SK-N-SH (cell line): ENCODE measurements around the gene CLTCL1. TPM values are rescaled to one million over a fixed set of nuclear protein-coding genes. Genes with fewer than 3 reads are reported as not detected.

ENCODE experiments used
- CTCF ChIA-PET: fragments of 300-600, 350-600 bp; formaldehyde crosslinking; extraction: SDS; loops from one replicate; lab custom pipeline; 2021; lab: Yijun Ruan, JAX
- POLR2A ChIA-PET: fragments of 350-600 bp; sonication (Branson Sonifier 250); formaldehyde crosslinking; extraction: SDS; loops from one replicate; lab custom pipeline; 2020; ENCODE audit warnings: antibody characterized with exemption, inconsistent platforms; lab: Yijun Ruan, JAX
- DNase-seq: peaks from one replicate; pipeline ENCODE4 v3.0.0; 2012
- H2AFZ ChIP-seq: fragments of 200-600 bp; sonication (generic); 2 replicates; pipeline ENCODE4 v1.8.1; 2016; ENCODE audit warnings: antibody characterized with exemption, mild to moderate bottlenecking, low read depth
- H3F3A ChIP-seq: fragments of 200-600 bp; sonication (generic); replicated peaks from 2 replicates; pipeline ENCODE3; 2016; ENCODE audit warnings: antibody characterized with exemption, mild to moderate bottlenecking; ENCODE audit not compliant: insufficient read depth
- H3K27ac ChIP-seq, 2 experiments: fragments of 200-500 bp in 1 of 2; fragments of 200-600 bp in 1 of 2; sonication (Bioruptor generic) in 1 of 2; sonication (generic), shearing (Covaris generic) in 1 of 2; 2 replicates each; pipeline versions ENCODE4 v1.5.1 to v1.6.1; 2014 to 2016; ENCODE audit warnings: low read depth in 2 of 2, inconsistent platforms in 1 of 2, low read length in 1 of 2, mild to moderate bottlenecking in 1 of 2, mixed read lengths in 1 of 2
- H3K27me3 ChIP-seq: fragments of 200-600 bp; sonication (generic), shearing (Covaris generic); 2 replicates; pipeline ENCODE4 v1.6.1; 2016; ENCODE audit warnings: mixed run types; ENCODE audit not compliant: insufficient read depth
- H3K36me3 ChIP-seq, 2 experiments: fragments of 200-500 bp in 1 of 2; fragments of 200-600 bp in 1 of 2; sonication (Bioruptor generic) in 1 of 2; sonication (generic) in 1 of 2; replicated peaks in 1 of 2; 2 replicates each; pipeline versions ENCODE3 to v1.5.1; 2014 to 2016; ENCODE audit warnings: low read length in 1 of 2, mild to moderate bottlenecking in 1 of 2; ENCODE audit not compliant: insufficient read depth in 2 of 2, control insufficient read depth in 1 of 2
- H3K4me1 ChIP-seq, 2 experiments: fragments of 200-500 bp in 1 of 2; fragments of 200-600 bp in 1 of 2; sonication (Bioruptor generic) in 1 of 2; sonication (generic), shearing (Covaris generic) in 1 of 2; 2 replicates each; pipeline versions ENCODE4 v1.5.1 to v1.6.1; 2014 to 2016; ENCODE audit warnings: low read depth in 1 of 2, low read length in 1 of 2, mixed run types in 1 of 2; ENCODE audit not compliant: insufficient read depth in 2 of 2, control insufficient read depth in 1 of 2
- H3K4me2 ChIP-seq: fragments of 200-600 bp; sonication (generic), shearing (Covaris generic); 2 replicates; pipeline ENCODE4 v1.6.1; 2017; ENCODE audit warnings: mixed run types
- H3K4me3 ChIP-seq, 2 experiments: fragments of 200-500 bp in 1 of 2; fragments of 200-600 bp in 1 of 2; sonication (Bioruptor generic) in 1 of 2; sonication (generic), shearing (Covaris generic) in 1 of 2; 2 replicates each; pipeline versions ENCODE4 v1.5.1 to v1.8.1; 2014 to 2016; ENCODE audit warnings: low read depth in 2 of 2, inconsistent platforms in 1 of 2, low read length in 1 of 2, mild to moderate bottlenecking in 1 of 2, mixed read lengths in 1 of 2, moderate library complexity in 1 of 2
- H3K79me2 ChIP-seq: fragments of 200-600 bp; sonication (generic); 2 replicates; pipeline ENCODE4 v1.8.1; 2017; ENCODE audit warnings: mild to moderate bottlenecking; ENCODE audit not compliant: insufficient read depth
- H3K9ac ChIP-seq: fragments of 200-600 bp; sonication (generic); 2 replicates; pipeline ENCODE4 v1.6.1; 2017; ENCODE audit warnings: mixed run types
- H3K9me2 ChIP-seq: fragments of 200-600 bp; sonication (generic); 2 replicates; pipeline ENCODE4 v1.6.1; 2017; ENCODE audit warnings: mixed run types
- H3K9me3 ChIP-seq: fragments of 200-600 bp; sonication (generic); 2 replicates; pipeline ENCODE4 v1.6.1; 2017; ENCODE audit warnings: mixed run types, mild to moderate bottlenecking, moderate library complexity
- H4K20me1 ChIP-seq: fragments of 200-600 bp; sonication (generic); 2 replicates; pipeline ENCODE4 v1.6.1; 2017; ENCODE audit warnings: mild to moderate bottlenecking, mixed run types; ENCODE audit not compliant: insufficient read depth
- CHD2 ChIP-seq: fragments of 150-350 bp; IDR thresholded peaks from 2 replicates; pipeline ENCODE4 v1.6.1; 2018; ENCODE audit warnings: low read length; ENCODE audit not compliant: partially characterized antibody
- EP300 ChIP-seq, 2 experiments: IDR thresholded peaks; 2 replicates each; pipeline versions ENCODE4 v1.4.0 to v1.6.1; 2012; ENCODE audit warnings: borderline replicate concordance in 1 of 2, low read depth in 1 of 2, low read length in 1 of 2
- GABPA ChIP-seq: IDR thresholded peaks from 2 replicates; pipeline ENCODE4 v1.4.0; 2012; ENCODE audit warnings: low read depth, mild to moderate bottlenecking
- GATA2 ChIP-seq: sonication (generic); formaldehyde crosslinking; IDR thresholded peaks from 2 replicates; pipeline ENCODE4 v1.5.0; 2020; ENCODE audit warnings: mild to moderate bottlenecking, missing genetic modification reagents
- JUND ChIP-seq: IDR thresholded peaks from 2 replicates; pipeline ENCODE4 v1.4.0; 2012
- MEF2A ChIP-seq: IDR thresholded peaks from 2 replicates; pipeline ENCODE4 v1.4.0; 2012; ENCODE audit warnings: low read depth, borderline replicate concordance
- NRF1 ChIP-seq: IDR thresholded peaks from 2 replicates; pipeline ENCODE4 v1.6.1; 2012; ENCODE audit warnings: low read depth, mild to moderate bottlenecking, low read length
- POLR2AphosphoS5 ChIP-seq: IDR thresholded peaks from 2 replicates; pipeline ENCODE4 v1.6.1; 2012; ENCODE audit warnings: low read depth, low read length
- RAD21 ChIP-seq: IDR thresholded peaks from 2 replicates; pipeline ENCODE4 v1.6.1; 2012; ENCODE audit warnings: mild to moderate bottlenecking, low read length
- REST ChIP-seq: IDR thresholded peaks from 2 replicates; pipeline ENCODE4 v1.6.1; 2012; ENCODE audit warnings: mild to moderate bottlenecking, low read depth, low read length, moderate library complexity
- RFX5 ChIP-seq: IDR thresholded peaks from 2 replicates; pipeline ENCODE4 v1.6.1; 2012; ENCODE audit warnings: mild to moderate bottlenecking, improper control_type of control experiment, low read length
- RXRA ChIP-seq: IDR thresholded peaks from 2 replicates; pipeline ENCODE4 v1.4.0; 2012; ENCODE audit warnings: low read depth, mild to moderate bottlenecking, borderline replicate concordance
- TAF1 ChIP-seq: IDR thresholded peaks from 2 replicates; pipeline ENCODE4 v1.6.1; 2012; ENCODE audit warnings: low read depth, mild to moderate bottlenecking, low read length, moderate library complexity, borderline replicate concordance
- TCF12 ChIP-seq: IDR thresholded peaks from 2 replicates; pipeline ENCODE4 v1.4.0; 2012
- TEAD4 ChIP-seq: IDR thresholded peaks from 2 replicates; pipeline ENCODE4 v1.4.0; 2012; ENCODE audit warnings: mild to moderate bottlenecking, borderline replicate concordance; ENCODE audit not compliant: insufficient read depth
- USF1 ChIP-seq: IDR thresholded peaks from 2 replicates; pipeline ENCODE4 v1.4.0; 2012; ENCODE audit warnings: low read depth, borderline replicate concordance
- WGBS: methylation state at CpG from one replicate; pipeline ENCODE4 v1.1.6; 2017; ENCODE audit warnings: low lambda C conversion rate; 5-methylcytosine and 5-hydroxymethylcytosine counted together
- polyA plus RNA-seq, 3 experiments: library from polyadenylated mRNA; depleted of rRNA; stranded (reverse); fragments of >200 nt; gene quantifications; 2 replicates each; pipeline ENCODE4 v1.2.3, GENCODE V29; 2012
- TF ChIP-seq, protein P1 (sequence below): fragments of 150-350 bp; IDR thresholded peaks from 2 replicates; pipeline ENCODE4 v1.6.1; 2016; ENCODE audit warnings: mild to moderate bottlenecking, low read depth, low read length
- TF ChIP-seq, protein P2 (sequence below): fragments of 150-350 bp; IDR thresholded peaks from 2 replicates; pipeline ENCODE4 v1.6.1; 2017; ENCODE audit warnings: antibody characterized with exemption, low read length, low read depth, borderline replicate concordance

The CLTCL1 gene
- polyA plus RNA-seq, 1 of the 3 experiments (the other 2 are of a cell fraction), result 6.7 TPM

DNA sequence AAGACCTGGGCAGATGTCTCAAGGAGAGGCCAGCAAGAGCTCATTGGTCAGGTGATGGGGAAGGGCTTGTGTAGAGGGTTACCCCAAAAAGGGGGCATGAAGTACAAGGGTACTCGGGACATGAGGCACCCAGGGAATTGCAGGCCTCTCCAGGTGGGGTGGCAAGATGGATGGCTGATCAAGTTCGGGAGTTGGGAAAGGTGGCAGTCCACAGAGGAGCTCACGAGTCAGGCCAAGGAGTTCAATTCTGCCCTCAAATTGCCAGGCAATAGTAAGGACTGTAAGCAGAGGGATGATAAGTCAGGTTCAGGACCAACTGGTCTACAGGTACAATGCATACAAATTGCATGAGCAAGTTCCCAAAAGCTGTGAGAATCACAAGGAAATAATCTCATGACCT lies 70.7 kb downstream of the CLTCL1 start:
- H3K9me3 ChIP-seq, result no peaks in the 10 kb centered on the region
- no peak for DNase-seq
- peaks cover 0 to 14% of the 10 kb centered on the region in 2 experiments; a peak in 2 of 4 replicates for H3K4me1 ChIP-seq
- no peaks in the 10 kb centered on the region for H3K27me3 ChIP-seq
- no peaks in the 10 kb centered on the region for H3F3A ChIP-seq
- no peaks in the 10 kb centered on the region for H3K9me2 ChIP-seq
- 91% methylated on average over 3 of the region's 3 CpGs for WGBS
- no peak overlapping the region for H3K9ac ChIP-seq
- ChIA-PET CTCF (interaction anchor here (0.6 to 1.4 kb wide), 3 partner anchors 11 to 36 kb away, joined by 3 to 4 read pairs (median 3); no protein-coding TSS in a partner anchor), POLR2A (no interaction called here)
- no peak overlapping the region for H3K4me2 ChIP-seq
- no peaks in the 10 kb centered on the region for H4K20me1 ChIP-seq
- no peak overlapping the region for H2AFZ ChIP-seq
- no peak overlapping the region for H3K4me3 ChIP-seq
- H3K27ac ChIP-seq, result no peak overlapping the region
- peaks cover 32 to 56% of the 10 kb centered on the region in 2 experiments for H3K36me3 ChIP-seq
- TF ChIP-seq TAF1 (no peak), RAD21 (no peak), EP300 (IDR thresholded peaks at IDR 0.05; ENCODE audit: borderline replicate concordance in 1 of 2, low read depth in 1 of 2, low read length in 1 of 2) (no peak)
- TF ChIP-seq, protein P1, sequence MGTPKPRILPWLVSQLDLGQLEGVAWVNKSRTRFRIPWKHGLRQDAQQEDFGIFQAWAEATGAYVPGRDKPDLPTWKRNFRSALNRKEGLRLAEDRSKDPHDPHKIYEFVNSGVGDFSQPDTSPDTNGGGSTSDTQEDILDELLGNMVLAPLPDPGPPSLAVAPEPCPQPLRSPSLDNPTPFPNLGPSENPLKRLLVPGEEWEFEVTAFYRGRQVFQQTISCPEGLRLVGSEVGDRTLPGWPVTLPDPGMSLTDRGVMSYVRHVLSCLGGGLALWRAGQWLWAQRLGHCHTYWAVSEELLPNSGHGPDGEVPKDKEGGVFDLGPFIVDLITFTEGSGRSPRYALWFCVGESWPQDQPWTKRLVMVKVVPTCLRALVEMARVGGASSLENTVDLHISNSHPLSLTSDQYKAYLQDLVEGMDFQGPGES, result no peak
- TF ChIP-seq, all 33 proteins: peak for 0
- no peaks in the 10 kb centered on the region for H3K79me2 ChIP-seq

GRCh38 chr22:19218541-19219233 lies 72.8 kb downstream of the CLTCL1 start:
- H3K4me2 ChIP-seq, result no peak overlapping the region
- peak overlapping the region in 1 of 2 experiments; percentile 47; a peak in 1 of 4 replicates for H3K27ac ChIP-seq
- H3K9me2 ChIP-seq, result no peaks in the 10 kb centered on the region
- no peak overlapping the region for H3K9ac ChIP-seq
- H3K79me2 ChIP-seq, result no peaks in the 10 kb centered on the region
- no peak for DNase-seq
- no peaks in the 10 kb centered on the region for H4K20me1 ChIP-seq
- no peaks in the 10 kb centered on the region for H3K9me3 ChIP-seq
- peaks cover 0 to 14% of the 10 kb centered on the region in 2 experiments; a peak in 2 of 4 replicates for H3K4me1 ChIP-seq
- POLR2A ChIA-PET, result no interaction called here
- peaks cover 21 to 47% of the 10 kb centered on the region in 2 experiments for H3K36me3 ChIP-seq
- H2AFZ ChIP-seq, result no peak overlapping the region
- no peaks in the 10 kb centered on the region for H3F3A ChIP-seq
- no peak overlapping the region for H3K4me3 ChIP-seq
- CTCF ChIA-PET, result interaction anchor here (1.0 to 2.7 kb wide), 2 partner anchors 10 to 17 kb away, joined by 3 to 7 read pairs; no protein-coding TSS in a partner anchor
- no peaks in the 10 kb centered on the region for H3K27me3 ChIP-seq
- 95% methylated on average over 3 of the region's 5 CpGs for WGBS
- TF ChIP-seq, protein P2, sequence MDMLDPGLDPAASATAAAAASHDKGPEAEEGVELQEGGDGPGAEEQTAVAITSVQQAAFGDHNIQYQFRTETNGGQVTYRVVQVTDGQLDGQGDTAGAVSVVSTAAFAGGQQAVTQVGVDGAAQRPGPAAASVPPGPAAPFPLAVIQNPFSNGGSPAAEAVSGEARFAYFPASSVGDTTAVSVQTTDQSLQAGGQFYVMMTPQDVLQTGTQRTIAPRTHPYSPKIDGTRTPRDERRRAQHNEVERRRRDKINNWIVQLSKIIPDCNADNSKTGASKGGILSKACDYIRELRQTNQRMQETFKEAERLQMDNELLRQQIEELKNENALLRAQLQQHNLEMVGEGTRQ, result no peak
- TF ChIP-seq TEAD4 (no peak), GABPA (no peak), CHD2 (no peak), REST (no peak), RXRA (no peak), USF1 (no peak), POLR2AphosphoS5 (no peak), NRF1 (no peak), GATA2 (CRISPR knock-in tag) (no peak), JUND (no peak), MEF2A (no peak), RFX5 (no peak), TCF12 (no peak)
